Activated naive CD4-positive, alpha-beta T cell treated with anti-CD3 and anti-CD28 coated beads, Interleukin-2, amount 50 U/mL, for 16 hours (primary cell): Measurements from ENCODE around the gene DLG2.

Experiments used
- DNase-seq: peaks from one replicate; pipeline ENCODE4 v3.0.0-alpha.2; 2020

The DLG2 gene

DNA sequence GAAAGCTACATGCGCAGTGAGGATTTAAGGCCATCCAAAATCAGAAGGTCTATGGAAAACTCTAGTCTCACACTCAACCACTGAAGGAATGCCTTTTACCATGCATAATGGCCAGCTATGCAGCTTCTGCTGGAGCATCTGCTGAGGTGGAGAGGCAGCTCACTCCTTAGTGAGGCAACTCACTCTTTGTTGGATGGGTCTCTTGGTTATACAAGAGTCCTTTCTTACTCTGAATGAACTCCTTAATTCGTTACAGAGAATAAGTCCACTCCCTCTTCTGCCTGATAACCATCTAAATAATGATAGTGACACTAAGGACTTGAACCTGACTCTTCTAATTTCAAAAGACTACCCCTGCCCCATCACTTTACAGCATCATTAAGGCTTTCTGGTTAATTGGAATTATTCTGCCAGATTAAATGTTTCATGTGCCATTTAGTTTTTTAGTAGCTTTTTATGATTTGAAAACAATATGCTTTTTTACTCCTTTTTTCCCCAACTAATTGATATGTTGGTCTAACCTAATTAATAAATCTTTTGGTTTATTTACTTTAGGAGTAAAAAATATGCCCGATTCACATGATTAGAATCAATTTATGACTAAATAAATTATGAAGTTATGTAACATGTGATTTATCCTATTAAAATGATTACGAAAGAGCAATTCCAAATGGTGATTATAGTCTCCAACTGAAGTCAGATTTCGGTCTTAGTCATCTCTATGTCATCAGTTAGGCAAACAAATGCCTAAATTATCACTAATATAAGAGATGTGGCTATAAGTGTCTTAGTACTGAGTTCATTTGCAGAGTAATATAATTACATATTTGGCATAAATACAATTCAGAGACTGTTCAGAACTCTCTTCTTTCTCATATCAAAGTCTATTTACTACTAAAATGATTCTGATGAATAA is 2054.3 kb downstream of the DLG2 start:
- DNase-seq: no peak

DNA sequence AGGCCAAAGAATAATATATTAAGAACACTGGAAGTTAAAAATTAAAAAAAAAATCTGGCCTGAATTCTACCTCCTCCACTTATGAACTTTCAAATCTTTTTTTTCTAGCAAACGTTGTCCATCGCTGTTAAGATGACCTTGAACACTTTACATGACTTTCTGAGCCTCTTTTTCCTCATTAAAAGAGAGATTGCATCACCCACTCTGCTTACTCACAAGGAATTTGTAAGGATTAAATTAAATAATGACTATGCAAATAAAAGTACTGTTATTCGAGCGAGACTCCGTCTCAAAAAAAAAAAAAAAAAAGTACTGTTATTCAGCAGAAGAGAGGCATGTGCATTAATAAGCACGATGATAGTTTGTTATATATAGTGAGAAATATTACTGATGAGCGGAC is 2055.8 kb downstream of the DLG2 start:
- DNase-seq: no peak

DNA sequence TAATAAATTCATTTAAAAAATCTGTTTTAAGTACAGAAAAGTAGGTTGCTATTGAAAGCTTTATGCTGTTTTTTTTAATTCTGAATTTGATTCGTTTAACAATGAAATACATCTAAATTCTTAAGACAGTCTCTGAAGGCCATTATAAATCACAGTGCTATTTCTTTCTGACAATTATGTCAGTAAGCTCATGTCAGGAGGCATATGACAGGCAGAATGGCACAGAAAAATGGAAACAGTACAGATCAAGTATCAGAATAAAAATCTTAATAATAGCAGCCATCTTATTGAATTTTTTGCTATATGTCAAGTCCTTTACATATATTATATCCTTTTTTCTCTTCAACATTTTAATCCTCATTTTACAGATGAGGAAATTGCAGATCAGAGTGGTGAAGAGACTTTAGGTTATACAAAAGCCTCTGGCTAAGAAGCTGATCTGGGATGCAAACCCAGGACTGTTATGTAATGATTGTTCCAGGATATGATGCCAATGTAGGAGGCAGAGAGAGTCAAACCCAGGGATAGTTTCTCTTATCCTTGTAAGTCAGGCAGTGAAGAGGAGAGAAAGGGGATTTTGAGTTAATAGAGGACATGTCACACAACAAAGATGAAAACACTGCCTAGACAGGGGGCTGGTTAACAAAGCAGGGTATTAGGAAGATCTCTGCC is 2057.9 kb downstream of the DLG2 start:
- DNase-seq: no peak

DNA sequence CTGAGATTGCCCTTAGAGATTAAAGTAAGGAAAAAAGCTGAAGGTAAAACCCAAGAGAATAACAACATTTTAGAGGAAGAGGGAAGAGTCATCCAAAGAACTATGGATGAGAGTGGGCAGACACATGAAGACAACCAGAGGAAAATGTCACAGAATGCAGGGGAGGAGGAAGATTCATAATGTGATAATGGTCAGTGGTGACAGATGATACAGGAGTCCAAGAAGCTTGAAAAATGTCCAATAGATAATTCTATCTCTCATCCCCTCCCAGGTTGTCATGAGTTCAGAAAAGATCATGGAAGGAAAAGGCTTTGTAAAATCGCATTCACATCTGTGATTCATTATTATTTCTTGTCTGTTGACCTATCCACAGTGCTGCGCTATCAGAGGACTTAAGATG is 2058.6 kb downstream of the DLG2 start:
- no peak for DNase-seq

- DNase-seq: no peak
These were observed 2060.2 kb downstream of the DLG2 start for GRCh38 chr11:83566950-83567349.

DNA sequence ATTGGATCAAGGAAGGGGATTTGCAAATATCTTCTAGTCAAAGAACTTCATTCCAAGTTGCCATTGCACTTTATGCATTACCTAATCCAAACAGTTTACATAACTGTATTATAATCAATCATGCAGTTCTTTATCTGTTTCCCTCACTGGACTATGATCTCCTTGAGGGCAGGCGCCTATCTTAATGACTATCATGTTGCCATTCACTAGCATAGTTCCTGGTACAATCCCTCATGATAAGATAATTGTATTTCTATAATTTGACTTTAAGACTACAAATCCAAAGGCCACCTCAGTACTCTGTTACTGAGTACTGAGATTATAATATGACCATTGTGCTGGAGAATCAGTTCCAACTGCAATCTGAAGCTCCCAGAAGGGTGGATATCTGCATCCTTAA is 2062.3 kb downstream of the DLG2 start:
- DNase-seq: no peak

DNA sequence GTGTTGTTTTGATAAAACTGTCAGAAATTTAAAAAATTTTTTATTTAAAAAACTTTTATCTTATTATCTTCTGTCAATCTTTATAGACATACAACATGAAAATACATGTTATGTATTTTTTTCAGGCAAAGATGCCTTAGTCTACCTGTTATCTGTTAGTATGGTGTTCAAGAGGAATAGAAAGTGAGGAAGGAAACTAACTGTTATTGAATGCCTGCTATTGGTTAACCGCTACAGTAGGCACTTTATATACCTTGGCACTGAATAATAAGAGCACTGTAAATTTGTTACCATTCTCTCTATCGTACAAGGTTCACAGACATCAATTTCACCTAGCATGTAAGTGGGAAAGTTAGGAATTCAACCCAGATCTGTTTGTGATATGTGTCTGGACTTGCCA is 2068.9 kb downstream of the DLG2 start:
- no peak for DNase-seq

DNA sequence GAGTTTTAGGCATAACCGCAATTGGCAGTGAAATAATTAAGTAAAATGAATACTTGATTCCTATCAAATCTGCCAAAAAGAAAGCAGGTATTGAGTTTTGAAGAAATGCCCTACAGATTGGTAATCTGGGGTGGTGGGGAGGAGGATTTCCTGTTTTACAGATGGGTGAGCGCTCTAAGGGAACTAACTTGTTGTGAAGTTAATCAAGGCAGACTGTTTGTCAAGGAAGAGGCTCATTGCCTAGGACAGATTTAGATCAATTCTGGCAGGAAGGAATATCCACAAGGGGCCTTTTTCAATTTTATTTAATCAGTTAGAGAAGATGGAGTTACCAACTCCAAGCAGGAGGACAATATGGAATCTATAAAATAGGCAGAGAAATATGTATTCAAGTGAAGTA is 2069.5 kb downstream of the DLG2 start:
- no peak for DNase-seq

DNA sequence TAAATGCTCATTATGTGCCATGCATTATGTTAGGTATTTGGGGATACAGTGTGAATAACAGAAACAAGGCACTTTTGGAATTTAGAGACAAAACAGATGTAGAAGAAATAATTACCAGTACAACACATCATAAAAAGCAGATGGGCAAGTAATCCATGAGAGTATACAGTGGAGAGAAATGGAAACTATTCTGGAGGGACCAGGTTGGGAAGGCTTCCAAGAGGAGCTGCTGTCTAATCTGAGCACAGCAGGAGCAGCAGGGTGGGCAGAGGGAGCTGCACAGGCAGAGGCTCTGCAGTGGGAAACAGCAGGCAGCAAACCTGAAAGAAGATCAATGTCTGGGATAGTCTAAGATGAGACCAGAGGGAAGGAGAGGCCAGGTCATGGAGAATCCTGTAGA is 2072.3 kb downstream of the DLG2 start:
- no peak for DNase-seq

GRCh38 chr11:83549984-83550667 is 2077.0 kb downstream of the DLG2 start:
- DNase-seq: no peak

DNA sequence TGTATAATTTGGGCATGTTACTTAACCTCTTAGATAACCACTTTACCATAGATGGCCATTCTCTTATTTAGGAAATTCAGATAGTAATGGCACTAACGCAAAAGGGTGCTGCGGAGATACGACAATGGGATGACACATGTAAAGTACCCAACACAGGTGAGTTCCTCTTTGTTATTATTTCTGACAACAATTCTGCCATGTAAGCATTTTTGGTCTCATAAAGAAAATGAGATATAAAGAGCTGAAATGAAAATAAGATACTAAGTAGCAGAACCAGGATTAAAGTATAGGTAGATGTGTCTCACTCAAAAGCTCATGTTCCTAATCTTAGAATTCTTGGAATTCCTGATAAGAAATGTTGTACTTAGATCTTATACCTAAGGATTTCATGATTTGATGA is 2080.8 kb downstream of the DLG2 start:
- no peak for DNase-seq

DNA sequence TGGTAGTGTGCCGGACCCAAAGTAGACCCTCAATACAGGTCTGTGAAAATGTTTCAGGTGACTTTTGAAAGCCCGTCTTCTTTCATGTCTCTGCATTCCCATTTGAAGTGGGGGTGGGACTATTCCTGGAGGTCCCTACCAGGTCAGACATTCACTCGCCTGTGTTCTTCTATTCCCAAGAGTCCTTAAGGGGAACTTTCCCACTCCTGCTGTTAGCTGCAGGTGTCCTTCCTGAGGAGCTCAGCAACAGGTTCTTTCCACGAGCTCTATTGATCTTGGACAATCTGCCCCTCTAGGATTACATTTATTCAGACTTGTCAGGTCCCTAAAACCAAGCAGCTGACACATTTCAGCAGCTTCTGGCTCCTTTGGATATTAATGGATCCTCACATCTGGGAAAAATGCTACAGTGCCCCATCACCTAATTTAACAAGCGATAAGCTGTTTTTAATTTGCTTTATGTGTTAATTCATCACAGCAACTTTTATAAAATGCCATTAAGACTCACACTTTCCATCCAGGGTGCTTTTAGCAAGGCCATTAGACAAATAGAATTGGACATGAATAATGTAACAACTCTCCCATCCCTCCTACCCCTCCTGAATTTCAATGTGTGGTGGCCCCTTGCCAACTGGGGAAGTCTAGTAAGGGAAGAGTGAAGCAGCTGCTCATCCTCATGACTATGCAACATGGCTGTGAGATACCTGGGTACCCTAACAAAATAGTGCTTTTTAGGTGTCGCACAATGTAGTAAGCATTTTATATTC is 2081.5 kb downstream of the DLG2 start:
- DNase-seq: no peak

DNA sequence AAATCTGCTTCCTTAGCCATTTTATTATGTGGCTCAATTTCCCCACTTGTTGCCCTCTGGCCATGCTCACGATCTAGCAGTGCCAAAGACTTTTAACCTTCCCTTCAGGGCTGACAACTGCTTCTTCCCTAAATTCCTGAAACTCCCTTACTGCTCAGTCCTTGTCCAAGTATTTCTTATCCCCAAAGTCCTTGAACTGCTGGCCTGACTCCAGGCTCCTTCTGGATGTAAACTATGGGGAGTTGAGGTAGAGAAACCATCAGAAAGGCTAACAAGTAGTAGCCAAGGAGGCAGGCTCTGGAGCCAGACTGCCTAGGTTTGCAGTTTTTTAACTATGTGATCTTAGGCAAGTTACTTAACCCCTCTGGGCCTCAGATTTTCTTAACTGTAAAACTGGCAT is 2082.3 kb downstream of the DLG2 start:
- no peak for DNase-seq

DNA sequence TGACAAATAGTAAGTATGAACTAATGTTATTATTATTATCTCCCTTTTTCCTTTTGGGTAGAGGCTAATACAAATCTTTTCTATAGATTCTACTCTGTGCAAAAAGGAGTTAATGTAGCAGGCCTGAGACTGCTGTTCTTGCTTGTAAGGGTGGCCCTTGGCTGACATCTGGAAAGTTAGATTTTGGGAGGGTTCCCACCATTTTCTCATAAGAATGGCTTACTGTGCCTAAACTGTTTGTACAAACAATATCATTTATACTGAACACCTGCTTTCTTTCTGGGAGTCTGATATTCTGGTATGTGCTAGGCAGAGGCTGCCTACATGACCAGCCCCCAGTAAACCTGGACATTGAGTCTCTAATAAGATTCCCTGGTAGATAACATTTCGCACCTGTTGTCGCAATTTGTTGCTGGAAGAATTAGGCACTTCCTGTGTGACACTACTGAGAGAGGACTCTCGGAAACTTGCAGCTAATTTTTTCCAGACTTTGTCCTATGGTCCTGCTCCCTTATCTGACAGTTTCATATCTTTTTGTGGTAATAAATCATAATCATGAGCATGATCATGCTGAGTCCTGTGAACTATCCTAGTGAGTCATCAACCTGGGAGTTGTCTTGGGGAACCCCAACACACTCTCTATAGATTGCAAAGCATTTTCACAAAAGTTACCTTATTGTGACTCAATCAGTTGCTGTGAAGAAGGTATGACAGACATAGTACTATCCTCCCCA is 2083.3 kb downstream of the DLG2 start:
- no peak for DNase-seq

- DNase-seq: no peak
These were observed 2084.3 kb downstream of the DLG2 start for GRCh38 chr11:83542861-83543260.

DNA sequence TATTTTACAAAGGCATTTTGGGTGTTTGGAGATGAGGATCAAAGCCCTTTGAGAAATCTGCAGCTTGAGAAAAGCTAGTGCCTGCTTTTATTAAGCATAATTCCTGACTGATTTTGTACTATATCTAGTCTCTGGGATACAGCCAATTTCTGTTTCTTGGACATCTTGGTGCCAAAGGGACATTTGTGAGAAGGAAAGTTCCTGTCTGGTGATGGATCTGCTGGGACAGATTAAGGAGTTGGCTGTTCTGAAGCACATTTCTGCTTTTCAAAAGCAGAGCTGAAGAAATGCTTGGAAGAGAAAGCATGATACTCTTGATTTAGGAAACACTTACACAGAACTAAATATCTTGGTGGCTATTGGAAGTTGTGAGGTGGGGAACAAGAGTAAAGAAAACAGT is 2086.4 kb downstream of the DLG2 start:
- no peak for DNase-seq

GRCh38 chr11:83540112-83540675 is 2086.9 kb downstream of the DLG2 start:
- no peak for DNase-seq

GRCh38 chr11:83538286-83538685 is 2088.9 kb downstream of the DLG2 start:
- DNase-seq: no peak

DNA sequence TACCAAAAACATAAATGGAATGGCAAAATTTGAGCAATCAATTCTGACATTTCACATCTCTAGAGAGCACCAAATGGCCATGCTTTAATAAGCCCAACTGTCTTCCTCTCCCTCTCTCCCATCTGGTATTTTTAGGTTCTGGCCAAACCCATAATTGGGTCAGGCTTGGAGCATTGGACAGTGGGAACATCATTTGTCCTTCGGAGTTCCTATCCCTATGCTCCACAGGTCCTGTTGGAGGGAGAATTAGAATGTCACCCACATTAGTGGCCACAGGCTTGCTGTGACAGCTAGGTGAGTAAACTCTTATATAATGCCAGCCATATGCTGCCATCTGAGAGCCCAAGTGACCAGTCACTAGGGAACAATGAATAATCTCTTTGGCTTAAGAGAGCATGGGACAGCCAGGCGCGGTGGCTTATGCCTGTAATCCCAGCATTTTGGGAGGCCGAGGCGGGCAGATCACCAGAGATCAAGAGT is 2090.0 kb downstream of the DLG2 start:
- DNase-seq: no peak

DNA sequence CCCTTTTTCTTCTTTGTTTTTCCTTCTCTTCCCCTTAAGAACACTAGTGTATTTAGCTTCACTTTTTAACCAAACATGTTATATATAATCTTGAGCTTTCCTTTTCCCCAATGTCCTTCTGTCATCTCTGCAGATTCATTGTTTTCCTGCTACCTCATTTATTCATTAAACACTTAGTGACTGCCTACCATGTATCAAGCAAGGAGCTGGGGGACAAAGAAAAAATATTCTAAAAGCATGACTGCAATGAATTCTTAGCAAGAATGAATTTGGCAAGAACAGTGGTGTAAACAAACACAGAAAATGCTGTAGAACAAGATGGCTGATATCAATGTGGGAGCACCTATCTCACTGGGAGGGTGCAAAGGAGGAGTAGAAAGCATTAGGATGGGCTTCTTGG is 2094.0 kb downstream of the DLG2 start:
- DNase-seq: no peak

GRCh38 chr11:83528877-83529276 is 2098.3 kb downstream of the DLG2 start:
- DNase-seq: no peak

DNA sequence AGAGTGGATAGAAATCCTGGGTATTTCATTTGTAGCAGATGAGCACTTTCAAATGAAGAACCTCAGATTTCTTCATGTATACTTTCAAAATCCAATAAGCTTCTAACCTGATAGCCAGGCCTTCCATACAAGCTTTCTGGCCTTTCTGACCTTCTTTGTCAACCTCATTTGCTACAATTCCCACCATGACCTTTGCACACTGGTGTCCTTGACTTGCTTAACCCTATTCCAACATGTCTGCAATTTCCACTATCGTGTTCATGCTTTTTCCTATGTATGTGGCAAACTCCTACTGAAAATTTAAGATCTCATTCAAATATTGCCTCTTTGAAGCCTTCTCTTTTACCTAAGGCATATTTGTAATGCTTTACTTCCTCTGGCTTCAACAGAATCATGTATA is 2098.9 kb downstream of the DLG2 start:
- DNase-seq: no peak
